HG03095 (cell line): ENCODE data around the gene ADAR.

ENCODE experiments used
- ATAC-seq: cut with Tn5 transposase; IDR thresholded peaks from one replicate; pipeline ENCODE4 v1.9.1; 2021; ENCODE audit warnings: moderate library complexity; ENCODE audit not compliant: unreplicated experiment

Gene ADAR

DNA sequence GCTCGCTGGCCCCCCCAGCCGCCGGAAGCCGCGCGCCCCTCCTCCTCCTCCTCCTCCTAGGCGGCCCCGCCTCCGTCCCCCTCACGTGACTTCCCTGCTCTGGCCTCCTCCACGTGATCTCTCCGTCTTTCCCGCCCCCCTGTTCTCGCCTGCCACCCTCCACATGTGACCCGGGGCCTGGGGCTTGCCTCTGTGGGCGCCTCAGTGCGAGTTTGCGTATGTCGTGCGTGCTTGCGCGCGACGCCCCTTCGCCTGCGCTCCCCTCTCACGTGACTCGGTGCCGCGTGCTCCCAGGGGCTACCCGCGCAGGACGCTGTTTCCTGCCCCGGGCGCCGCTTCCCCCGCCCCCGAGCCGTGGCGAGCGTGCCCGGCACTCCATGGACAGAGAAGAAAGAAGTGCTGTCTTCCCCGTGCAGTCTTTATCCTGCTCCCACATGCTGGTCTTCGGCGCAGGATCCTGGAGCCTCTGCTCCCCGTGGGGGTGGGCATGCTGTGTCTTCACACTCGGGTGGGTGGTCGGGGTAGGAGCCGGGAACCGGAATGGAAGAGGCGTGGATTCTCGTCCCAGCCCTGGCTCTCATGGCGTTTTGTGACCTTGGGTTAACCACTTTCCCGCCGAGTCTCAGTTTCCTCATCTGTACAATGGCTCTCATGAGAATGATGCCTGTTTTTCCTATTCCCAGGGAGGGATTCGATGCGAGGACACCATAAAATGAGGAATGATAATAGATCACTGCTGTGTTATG, 49.1 kb downstream of the ADAR start:
- ATAC-seq = peak; percentile 87

DNA sequence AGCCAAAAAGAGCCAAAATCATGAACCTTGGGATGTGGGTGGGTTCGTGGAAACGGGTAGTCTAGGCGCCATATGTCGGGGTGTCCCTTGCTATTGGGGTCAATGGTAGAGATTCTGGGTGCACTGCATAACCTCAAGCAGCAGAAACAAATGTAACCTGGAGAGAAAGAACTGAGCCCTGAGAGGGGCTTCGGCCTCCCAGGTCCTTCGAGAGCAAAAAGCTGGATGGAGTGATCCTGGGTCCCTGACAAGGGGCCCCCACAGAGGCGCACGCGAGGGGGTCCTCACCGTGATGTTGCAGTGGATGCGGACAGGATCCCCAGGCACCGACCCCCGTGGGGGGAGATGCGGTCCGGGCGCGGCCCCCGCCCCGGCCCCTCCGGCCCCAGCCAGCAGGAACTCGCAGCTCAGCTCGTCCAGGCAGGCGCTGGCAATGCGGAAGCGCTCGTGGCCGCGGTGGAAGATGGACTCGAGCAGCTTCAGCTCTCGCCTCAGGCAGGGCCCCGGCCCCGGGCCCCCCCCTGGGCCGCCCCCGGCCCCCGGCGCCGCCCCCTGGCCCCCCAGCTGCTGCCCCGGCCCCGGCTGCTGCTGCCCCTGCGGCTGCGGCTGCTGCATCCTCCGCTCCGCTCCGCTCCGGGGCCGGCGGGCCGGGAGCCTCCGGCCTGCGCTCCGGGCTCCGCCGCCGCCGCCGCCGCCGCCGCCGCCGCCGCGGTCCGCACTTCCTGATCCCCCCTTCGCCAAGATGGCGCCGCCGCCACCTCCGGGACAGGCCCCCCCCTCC, 49.9 kb downstream of the ADAR start, which contains the start of gene UBE2Q1:
UBE2Q1 (minus strand) TSS at position 724 of the 781 bp plus-strand sequence; CDS start at position 615, 109 bp downstream.
- no peak for ATAC-seq

DNA sequence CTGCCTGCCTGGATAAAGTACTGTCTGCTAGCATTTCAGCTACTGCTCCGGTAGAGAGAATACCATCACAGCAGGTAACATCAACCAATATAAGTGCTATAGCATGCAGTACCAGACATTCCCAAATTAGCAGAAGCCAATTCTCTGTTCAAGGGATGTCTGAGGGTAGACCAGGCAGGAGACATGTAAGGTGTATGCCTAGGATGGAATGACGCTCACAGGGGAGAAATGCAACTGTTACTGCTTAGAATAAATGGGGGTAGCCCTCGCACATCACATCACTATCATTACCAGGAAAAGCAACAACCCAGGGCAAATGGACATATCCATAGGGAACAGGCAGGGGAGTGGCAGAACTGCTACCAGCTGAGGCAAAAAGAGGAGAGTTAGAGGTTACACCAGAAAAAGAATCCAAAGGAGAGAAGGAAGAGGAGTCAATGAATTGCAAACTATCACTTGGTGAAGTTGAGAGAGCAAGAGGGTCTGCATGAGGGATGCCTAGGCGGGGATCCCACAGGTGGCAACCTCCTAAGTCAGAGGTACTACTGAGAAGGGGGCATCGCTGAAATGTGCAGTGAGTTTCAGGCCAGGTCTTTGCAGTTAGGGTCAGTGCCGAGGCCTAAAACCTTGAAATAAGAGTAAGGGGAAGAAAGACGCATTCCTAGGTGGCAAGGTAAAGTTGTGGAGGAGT, 50.6 kb downstream of the ADAR start:
- no peak for ATAC-seq

DNA sequence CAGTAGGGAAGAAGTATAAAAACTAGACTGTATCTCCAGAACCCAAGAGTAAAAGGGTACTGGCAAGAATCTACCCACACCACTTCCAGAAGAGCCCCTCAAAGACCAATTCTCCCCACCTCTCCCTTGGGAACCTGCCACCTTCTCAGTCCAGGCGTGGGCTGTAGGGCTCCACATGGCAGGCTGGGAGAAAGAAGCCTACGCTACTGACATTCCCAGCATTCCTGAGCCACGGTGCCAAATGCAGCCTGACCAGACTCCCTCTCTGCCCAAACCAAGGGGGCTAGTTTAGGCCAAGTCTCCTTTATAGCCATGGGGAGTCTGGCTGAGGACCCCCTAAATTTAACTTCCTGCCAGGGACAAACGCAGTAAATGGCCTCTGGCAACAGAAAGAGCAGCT, 51.6 kb downstream of the ADAR start:
- ATAC-seq = no peak

DNA sequence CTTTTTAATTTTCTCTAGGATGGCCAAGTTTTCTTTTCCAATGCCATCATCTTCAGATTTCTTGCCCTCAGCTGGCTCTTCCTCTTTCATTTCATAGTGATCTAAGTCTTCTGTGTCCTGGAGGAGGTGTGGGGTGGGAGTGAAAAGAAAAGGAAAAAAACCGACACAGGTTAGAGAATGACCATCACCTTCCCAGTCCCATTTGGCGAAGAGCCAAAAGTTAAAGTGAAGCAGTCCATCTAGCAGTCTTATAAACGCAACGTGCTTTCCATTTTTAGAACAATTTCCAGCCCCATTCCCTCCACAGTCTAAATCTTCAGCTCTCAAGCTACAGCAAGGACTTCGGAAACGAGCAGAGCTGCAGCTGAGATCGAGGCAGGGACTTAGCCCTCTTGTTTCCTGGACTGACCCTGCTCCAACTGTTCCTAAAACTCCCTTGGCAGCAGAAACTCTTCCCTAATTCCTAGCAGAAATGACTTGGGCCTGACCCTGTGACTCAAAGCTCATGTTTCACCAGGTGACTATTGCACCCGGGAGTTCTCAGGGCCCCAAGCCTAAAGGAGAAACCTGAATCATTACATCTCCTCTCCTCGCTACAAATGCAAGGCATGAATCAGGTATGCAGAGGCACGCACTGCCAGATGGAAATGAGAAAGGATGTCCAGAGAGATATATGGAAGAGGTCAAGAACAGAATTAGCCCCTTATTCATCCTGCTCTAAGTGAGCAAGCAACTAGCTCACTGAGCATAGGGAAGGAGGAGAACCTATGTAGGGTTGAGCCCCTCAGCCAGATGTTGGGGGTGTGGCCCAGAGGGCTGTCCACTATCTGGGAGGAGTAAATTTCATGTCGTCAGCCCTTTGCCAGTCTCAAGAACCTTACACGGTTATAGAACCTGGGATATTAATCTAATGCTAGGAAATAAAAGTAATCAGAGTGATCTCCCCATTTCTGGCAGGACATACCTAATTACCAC, 54.6 kb downstream of the ADAR start:
- ATAC-seq = no peak

DNA sequence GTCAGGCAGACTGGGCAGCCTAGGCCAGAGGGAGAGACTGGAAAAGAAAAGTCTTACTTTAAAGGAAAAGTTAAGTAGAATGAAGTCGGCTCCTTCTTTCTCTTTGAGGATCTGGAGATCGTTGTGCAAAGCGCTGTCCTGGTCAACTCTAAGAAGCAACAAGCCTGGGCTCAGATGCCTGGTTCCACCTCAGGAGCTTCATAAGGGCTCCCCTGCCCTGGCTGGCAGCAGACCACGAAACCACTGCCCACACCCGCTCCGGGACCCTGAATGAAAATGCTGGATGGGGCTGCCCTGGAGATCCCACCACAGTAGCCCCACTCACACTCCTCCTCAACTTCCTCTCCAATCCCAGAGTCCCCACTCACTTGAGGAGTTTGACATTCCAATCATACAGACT, 56.0 kb downstream of the ADAR start:
- ATAC-seq = no peak

DNA sequence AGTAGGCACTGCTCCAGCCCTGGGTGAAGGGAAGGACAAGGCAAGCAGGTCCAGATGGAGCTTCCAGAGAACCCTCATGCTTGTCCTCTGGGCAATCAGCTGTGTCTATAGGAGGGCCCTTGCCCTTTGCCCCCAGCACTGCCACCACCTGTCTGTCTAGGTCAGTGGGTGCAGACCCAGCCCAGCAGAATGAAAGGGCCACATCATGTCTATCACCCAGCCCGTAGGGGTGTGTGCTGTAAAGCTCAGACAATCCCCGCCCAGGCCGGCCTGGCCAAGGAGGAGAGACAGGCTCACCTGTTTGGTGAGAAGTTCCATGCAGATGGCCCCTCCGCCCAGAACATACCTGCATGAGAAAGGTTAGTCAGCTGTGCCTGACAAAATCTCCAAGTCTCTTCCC, 56.5 kb downstream of the ADAR start:
- ATAC-seq = no peak

DNA sequence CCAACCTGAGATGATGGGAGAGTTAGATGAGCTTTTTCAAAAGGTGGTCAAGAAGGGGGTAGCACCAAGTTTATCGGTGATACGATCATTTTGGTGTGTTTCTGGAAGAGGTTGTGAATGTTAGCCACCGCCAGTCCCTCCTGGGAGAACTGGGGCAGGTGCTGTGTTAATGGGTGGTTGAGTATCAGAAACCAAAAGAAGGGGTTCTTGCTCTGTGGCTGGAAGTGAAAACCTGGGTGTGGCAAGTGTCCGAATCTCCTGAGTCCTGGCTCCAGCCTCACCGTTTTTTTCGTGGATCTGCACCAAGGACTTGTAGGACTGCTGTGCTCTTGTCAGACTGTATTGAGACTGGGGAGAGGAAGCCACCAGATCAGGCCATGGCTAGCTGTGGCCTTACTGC, 57.3 kb downstream of the ADAR start:
- no peak for ATAC-seq

DNA sequence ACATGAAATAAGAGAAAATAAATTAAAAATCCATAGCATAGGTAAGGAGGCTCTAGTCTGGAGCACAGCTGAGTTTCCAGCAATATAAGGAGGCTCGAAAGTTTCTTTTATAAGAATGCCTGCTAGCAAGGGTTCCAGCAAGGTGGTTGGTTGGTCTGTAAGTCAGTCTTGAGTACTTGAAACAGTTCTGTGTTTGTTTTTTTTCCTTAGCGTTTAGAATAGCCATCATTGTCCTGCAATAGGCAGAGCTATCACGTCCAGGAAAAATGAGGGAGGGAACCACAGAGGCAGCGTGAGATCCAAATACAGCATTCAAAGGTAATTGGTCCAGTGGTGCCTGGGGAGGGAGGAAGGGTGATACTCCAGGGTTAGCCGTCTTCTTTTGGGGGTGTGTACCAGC, 57.9 kb downstream of the ADAR start:
- ATAC-seq = no peak

DNA sequence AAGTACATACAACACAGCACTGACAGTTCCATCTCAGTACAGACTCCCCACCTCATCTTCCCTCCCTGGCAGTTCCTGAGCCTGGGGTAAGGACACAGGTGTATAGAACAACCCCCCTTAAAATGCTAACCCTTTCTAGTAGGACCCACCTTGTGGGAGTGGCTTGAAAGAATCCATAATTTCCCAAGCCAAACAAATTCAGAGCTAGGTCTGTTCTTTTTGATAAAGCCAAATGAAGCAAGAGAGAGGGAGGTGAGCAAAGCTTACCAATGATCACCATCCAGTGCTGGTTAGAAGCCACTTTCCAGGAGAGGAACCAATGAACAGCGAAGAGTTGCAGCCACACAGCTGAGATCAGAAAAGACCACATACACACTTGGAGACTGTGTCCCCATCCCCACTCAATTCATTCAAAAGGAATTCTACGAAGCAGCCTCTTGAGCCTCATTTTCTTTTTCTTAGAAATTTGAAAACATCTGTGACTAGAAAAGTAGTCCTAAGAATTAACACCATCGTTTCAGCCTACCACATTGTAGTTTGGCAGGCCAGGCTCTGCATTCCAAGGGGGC, 58.7 kb downstream of the ADAR start:
- ATAC-seq = no peak

DNA sequence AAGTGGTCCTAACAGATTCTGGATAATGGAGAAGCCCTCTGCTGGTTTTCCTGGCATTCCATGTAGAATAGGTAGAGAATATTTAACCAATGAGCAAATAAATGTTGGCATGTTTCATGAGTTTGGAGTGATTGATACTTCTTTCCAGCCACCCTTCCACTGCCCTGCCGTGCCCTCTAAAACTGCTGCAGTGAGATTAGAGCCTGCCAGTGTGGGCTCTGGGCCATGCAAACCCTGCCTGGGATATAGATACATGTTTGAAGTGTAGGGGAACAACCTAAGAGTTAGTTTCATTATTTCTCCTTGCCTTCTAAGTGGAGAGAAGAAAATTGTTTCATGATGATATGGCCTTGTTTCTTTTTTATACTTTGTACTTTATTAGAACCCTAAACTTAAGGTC, 60.0 kb downstream of the ADAR start:
- no peak for ATAC-seq

DNA sequence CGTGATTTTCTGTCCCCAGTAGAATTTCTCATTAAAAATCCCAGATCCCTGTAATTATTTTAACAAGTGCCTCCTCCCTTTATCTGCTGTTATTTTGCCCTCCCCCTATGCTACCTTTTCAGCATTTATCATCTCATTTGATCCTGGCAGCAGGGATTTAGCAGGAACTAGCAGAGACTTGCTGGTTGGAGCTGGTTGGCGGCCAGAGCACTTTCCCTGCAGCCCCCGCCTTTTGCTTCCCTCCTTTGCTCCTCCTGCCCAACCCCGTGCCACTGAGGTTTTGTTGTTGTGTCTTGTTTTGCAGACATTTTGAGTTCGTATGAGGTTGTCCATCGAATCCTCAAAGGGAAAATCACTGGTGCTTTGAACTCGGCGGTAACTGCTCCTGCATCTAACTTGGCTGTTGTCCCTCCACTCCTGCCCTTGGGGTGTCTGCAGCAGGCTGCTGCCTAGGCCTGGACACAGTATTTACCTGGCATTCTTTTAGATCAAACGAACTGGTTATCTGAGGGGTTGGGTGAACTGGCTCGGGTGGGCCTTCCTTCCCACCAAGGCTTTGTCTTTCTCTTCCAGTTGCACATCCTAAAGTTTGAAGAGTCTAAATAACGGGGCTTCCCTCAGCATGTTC, 60.8 kb downstream of the ADAR start:
- ATAC-seq = no peak

DNA sequence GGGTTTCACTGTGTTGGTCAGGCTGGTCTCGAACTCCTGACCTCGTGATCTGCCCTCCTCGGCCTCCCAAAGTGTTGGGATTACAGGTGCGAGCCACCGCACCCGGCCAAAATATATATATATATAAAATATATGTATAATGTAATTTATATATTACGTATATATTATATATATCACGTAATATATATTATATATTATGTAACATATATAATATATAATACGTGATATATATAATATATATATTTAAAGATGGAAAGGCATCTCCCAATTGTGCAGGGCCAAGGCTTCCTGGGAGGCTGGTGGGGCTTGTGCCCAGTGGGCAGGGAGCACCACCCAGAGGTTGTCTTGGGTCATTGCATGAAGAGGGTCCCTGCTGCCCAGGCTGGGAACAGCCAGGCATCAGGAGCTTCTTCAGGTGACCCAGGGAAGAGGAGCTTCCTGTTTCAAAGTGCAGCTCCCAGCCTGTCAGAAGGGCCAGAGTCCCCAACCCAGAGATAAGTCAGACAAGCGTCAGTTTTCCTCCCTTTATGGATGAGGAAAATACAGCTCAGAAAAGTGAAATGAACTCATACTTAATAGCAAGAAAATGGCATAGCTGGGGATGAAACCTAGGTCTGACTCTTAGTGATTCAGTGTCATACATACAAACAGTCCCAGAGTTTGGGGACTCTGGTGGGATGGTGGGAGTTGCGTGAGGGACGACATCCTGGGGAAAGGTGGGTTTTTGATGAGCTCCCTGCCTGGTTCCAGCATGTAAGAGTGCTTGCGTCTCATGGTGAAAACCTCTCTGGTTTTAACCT, 61.5 kb downstream of the ADAR start:
- ATAC-seq = no peak

DNA sequence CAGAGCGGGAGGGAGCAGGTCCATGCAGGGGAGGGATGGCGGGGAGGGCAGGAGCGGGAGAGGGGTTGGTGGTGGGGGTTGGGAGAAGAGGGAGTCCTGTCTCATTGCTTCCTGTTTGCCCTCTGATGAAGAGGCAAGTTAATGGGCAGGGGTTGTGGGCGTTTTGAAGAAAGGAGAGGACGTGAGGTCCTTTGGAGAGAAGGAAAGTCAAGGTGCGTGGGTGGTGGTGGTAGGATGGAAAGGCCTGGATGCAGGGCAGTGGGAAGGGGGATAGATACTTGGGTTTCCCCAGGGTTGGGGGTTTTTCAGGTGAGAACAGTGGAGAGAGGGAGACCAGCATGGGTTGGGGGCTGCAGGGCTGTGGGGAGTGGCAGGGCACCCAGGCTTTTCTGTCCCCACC, 66.8 kb downstream of the ADAR start:
- no peak for ATAC-seq

DNA sequence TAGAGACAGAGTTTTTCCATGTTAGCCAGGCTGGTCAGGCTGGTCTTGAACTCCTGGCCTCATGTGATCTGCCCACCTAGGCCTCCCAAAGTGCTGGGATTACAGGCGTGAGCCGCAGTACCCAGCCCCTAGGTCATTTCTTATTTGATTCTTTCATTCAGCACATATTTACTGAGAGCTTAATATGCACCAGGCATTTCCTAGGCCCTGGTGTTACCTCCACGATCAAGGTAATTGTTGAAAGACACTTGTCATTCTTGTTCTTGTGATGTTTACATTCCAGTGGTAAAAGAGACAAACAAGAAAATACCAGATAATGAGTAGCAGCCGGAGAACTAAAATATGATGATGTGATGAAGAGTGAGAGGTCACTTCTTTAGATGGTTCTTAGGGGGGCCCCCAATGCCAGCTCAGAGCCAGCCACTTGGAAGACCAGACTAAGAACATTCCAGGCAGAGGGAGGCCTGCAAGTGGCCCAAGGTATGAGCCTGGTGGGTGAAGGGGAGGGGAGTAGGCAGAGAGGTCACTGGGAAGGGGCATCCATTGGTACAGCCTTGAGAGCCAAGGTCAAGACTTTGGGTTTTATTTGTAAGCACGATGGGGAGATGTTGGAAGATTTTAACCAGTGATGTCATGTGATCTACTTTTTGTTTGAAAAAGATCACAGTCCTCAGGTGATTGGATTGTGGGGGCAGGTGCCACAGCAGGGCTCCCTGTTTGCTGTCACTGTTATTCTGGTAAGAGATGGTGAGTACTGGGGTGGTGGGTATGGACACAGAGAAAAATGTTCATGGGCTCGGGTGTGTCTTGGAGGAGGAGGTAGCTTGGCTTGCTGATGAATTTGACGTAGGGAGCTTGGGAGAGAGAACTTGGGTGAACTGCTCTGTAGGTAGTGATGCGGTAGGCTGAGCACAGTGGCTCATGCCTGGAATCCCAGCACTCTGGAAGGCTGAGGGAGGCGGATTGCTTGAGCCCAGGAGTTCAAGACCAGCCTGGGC, 68.2 kb downstream of the ADAR start:
- ATAC-seq = no peak

DNA sequence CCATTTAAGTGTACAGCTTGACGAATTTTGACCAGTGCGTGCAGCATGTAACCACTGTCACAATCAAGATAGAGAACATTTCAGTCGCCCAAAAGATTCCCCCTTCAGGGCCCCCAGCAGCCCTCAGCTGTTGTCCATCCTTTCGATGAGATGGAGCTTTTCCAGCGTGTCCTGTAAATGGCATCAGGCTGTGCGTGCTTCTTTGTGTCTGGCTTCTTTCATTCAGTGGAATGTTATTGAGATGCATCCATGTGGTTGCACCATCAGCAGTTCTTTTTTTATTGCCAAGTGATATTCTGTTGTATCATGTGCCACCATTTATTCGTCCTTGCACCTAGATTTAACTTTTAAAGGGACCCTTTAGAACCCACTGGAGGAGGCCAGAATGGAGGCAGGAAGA, 71.4 kb downstream of the ADAR start:
- ATAC-seq = no peak

DNA sequence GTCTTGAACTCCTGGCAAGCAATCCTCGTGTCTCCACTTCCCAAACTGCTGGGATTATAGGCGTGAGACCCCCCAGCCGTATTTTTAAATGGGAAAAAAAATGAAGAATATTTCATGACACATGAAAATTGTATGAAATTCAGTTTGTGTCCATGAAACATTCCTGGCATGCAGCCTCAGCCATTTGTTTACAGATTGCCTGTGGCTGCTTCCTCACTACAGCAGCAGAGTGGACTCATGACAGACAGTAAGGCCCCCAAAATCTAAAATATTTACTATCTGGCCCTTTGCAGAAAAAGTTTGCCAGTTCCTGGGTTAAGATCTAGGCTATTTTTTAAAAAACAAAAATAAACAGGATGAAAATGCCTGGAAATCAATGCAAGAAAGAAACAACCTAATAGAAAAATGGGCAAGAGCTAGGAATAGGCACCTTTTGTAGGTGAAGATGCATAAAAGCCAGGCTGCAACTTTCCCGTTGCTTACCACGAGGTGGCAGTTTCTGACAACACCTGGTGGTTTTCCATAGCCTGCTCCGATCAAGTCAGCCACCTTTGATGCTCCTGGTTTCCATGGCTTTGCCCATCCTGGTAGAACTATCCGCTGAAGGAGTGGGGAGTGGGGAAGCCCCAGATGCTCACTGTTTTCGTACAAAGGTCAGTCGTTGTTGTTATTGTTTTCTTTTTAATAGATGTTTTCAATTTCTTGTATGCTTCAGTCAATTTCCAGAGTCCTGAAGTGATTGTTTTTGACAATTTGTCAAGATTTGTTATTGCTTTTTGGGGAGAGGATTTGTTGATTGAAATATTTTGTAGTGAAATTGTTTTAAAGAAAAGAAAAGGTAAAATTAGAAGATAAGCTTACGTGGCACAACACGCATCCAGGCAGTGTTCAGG, 73.8 kb downstream of the ADAR start:
- ATAC-seq = no peak
